Activated CD4-positive, alpha-beta T cell treated with anti-CD3 and anti-CD28 coated beads for 24 hours (primary cell): ENCODE measurements around the gene ASNSD1.
"Not testable (repeated sequence)": the region's sequence is repeated elsewhere in the genome, so short reads cannot be mapped to it uniquely, and the experiment has no call there.

Experiments used
- DNase-seq, 2 donors: peaks; one replicate each; pipeline ENCODE4 v3.0.0-alpha.2; 2020; ENCODE audit warnings: low read depth in 2 of 2

ASNSD1 gene

DNA sequence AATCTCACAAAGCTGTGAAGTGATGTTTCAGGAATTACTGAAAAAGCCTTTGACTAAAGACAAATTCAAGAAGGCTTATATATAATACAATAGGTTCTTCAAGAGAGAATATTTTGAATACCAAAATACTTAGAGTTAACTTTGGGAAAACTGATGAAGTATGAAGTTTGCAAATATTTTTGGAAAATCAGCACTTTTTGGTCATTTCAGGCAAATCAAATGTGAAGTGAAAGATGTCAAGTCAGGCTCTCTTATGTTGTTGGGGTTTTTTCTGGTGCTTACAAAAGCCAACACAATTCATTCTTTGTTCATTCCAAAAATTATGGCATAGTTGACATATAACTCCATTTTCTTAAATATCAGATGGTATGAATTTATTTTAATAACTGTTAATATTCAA, 14.7 kb upstream of the ASNSD1 start:
- DNase-seq, result no peak

- DNase-seq, result no peak
Observed at GRCh38 chr2:189648846-189649509, 12.3 kb upstream of the ASNSD1 start.

DNA sequence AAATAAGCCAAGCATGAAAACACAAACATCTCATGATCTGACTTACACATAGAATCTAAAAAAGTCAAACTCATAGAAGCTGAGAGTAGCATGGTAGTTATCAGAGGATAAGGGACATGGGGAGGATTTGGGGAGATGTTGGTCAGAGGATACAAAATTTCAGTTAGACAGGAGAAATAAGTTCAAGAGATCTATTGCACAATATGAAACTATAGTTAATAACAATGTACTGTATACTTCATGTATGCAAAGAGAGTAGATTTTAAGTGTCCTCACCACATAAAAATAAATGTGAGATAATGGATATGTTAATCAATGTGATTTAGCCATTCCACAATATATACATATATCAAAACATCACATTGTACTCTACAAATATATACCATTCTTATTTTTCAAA, 10.0 kb upstream of the ASNSD1 start:
- no peak for DNase-seq

- DNase-seq, result not testable (repeated sequence)
Observed at GRCh38 chr2:189653464-189653863, 7.8 kb upstream of the ASNSD1 start.

DNA sequence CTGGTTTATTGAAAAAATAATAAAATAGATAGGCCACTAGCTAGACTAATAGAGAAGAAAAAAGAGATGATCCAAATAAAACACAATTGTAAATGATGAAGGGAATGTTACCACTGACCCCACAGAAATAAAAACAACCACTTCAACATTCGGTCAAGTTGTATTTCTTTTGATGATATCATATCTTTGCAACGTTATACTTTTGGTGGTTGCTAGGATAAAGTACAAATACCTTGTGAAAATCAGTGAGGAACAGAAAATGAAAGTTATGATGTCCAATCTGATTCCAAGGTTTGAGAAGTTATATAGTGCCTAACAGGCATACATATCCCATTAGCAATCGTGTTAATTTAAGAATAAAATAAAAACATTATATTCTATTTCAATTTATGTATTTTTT, 6.6 kb upstream of the ASNSD1 start:
- no peak for DNase-seq

GRCh38 chr2:189657867-189658266, 3.4 kb upstream of the ASNSD1 start:
- no peak for DNase-seq

DNA sequence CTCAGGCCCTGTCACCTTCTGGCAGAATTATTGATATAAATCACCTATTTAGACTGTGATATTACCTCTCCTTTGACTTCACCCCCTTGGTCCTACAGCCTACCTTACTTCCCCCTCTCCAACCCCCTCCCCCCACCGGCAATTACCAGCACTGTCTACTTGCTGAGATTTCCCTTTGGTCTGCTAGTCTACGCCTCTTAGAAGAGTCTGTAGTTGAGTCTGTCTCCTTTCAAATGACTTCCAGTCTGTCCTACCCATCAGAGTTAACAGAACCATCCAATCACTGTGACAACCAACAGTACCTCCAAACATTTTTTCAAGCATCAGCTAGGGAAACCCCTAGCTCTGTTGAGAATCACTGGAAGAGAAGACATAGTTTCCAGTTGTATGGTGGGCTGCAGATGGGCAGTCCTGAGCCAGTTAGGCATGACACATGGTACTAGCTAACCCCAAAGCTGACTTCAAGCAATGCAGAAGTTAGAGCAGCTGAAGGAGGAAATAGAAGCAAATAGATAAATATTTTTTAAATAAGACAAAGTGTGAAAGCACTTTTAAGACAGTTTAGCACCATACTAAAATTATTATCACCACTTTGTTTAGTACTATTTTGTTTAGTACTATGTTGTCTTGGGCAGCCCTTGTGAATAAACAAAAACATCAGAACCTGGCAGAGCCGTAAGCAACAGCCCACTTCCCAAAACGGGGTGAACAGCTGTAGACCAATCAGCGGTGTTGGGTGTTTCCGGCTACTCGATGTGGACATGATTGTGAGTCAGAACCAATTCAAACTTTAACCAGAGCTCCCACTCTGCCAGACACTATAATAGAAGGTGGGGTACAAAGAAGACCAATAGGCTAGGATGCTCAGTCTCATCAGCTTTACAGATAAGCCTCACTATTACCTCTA, 2.7 kb upstream of the ASNSD1 start:
- DNase-seq, result no peak

DNA sequence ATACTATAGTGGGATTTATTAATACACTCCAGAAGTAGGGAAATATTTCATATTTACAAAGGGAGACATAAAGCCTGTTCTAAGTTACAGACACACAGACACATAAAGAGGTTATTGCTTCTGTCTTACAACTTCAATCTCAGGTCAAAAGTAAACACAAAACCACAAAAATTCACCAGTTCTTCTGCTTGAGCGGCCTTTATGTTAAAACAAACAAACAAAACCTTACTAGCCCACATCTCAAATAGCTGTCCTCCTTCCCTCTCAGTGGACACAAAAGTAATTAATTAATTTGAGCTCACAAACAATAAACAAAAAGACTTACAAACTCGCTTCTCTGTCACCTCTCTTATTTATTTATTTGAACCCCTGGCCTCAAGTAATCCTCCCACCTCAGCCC, 1.5 kb upstream of the ASNSD1 start:
- no peak for DNase-seq

DNA sequence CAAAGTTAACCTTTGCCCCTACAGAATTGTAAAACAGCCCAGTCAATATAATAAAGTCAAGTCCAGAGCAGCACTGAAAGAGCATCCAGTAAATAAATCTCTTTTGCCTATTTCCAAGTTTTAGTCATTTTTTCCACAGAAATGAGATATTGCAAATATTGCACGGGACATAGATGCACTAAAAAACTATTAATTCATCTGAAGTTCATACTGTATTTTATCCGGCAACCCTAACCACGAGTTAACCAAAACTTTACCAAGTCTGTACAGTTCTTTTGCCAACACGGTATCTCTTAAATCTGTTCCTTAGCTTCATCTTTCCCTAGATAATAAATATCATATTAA, 484 bp upstream of the ASNSD1 start:
- DNase-seq, result no peak

DNA sequence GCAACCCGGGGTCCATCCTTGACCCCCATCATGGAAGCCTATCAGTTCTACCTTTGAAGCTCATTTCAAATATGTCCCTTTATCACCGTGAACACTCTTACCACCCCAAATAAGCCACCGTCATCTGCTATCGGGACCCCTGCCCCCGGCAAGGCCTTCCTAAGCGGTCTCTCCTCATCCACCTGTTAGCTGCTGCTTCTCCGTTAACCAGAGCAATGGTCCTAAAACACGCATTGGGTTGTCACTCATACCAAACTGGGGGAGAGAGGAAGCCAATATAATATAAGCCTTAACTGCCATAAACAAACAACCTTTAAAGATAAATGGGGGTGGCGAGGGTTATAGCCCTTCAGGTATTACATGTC, 680 bp downstream of the ASNSD1 start:
- DNase-seq, result no peak

DNA sequence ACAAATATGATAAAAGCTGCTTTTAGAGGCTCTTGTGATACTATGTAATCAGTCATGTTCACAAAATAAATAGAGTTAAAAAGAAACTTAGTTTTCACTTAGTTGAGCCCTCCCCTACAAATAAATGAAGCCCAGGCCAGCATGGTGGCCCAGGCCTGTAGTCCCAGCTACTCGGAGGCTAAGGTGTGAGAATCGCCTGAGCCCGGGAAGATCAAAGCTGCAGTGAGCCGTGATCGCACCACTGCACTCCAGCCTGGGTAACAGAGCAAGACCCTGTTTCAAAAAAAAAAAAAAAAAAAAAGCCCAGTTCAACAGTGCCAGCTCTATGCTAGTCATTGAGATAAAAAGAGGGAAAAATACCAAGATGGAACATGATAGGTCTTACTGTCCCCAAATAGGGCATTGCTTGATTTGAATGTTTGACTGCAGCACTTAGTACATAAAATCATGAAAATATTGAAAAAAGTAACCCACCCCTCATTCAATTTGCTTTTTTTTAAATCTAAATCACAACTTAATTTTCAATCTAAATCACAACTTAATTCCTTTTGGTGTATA, 1.5 kb downstream of the ASNSD1 start:
- no peak for DNase-seq

- not testable (repeated sequence) for DNase-seq
Observed at GRCh38 chr2:189663319-189663718, 2.1 kb downstream of the ASNSD1 start.

DNA sequence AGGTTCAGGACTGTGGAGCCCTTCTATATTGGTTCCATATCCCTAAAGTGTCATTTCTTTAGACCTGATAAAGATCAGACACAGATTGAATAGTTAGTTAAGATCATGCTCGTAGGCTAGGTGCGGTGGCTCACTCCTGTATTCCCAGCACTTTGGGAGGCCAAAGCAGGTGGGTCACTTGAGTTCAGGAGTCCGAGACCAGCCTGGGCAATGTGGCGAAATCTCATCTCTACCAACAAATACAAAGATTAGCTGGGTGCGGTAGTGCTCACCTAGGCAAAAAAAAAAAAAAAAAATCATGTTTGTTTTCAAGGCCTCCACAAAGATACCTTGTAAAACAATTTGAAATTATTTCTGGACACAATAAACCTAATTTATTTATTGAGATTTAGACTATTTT, 8.7 kb downstream of the ASNSD1 start:
- no peak for DNase-seq

DNA sequence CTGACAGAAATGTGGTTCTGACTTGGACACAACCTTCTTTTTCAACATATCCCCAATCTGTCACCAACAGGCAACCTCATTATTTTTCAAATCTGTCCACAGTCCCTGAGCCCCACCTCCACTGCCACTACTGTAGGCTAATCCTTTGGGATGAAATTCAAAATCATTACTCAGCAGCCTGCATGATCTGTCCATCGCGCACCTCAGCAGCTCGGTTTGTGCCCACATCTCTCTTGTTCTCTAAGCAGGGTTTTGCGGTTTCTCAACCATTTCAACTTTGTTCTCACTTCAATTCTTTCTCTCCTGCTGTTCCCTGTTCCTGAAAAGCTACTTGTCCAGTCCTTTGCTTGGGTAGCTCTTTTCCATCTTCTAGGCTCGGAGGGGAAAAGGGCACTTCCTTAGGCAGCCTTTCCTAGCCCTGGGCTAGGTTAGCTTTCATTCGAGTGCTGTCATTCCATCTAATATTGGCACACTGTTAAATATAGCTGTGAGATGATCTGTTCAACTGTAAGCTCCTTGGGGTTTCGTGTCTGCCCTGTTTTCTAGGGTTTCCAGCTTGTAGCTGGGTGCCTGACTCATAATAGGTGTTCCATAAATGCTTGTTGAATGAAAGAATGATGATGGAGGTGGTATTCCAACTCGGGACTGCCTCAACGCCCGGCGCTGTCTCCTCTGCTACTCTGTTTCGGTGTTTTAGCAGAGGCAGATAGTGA, 12.6 kb downstream of the ASNSD1 start:
- no peak for DNase-seq

DNA sequence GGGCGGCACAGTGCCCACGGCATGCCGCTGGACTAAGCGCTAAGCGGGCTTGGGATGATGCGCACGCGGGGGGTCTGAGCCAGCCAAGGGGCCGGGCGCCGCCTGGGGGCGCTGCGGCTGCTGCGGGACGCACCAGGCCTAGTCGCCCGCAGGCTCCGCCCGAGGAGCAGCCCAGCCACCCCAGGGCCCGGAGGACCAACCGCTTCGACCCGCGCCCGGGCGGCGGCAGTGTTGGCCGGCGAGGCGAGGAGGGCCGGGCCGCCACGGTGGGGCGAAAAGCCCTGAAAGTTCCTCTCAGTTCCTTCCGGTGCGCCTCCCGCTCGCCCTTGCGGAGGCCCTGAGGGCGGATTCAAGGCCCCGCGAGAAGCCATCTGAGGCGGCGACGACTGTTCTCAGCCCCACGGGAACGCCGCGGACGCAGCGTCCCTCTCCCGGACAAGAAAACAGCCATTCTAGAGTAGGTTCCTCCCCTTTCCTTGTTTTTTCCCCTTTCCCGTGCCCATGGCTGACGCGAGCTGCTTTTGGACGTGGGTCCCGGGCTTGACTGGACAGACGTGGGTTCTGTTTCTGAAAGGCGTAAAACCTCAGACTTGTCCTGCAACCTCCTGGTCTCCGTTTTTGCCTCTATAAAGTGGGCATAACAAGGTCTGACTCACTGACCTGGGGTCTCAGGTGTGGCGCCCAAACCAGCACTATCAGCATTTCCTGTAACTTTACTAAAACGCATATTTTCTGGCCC, 13.3 kb downstream of the ASNSD1 start, which contains the start of gene ANKAR:
ANKAR (plus strand) TSS at position 297 of the 739 bp plus-strand sequence. CDS start 1,821 bp downstream, outside the sequence.
- DNase-seq, result peak; percentile 63 to 67

GRCh38 chr2:189676471-189676870, 15.2 kb downstream of the ASNSD1 start:
- no peak for DNase-seq

GRCh38 chr2:189679226-189679625, 18.0 kb downstream of the ASNSD1 start:
- DNase-seq, result no peak

- DNase-seq, result no peak
Observed at GRCh38 chr2:189681203-189681602, 19.9 kb downstream of the ASNSD1 start.

DNA sequence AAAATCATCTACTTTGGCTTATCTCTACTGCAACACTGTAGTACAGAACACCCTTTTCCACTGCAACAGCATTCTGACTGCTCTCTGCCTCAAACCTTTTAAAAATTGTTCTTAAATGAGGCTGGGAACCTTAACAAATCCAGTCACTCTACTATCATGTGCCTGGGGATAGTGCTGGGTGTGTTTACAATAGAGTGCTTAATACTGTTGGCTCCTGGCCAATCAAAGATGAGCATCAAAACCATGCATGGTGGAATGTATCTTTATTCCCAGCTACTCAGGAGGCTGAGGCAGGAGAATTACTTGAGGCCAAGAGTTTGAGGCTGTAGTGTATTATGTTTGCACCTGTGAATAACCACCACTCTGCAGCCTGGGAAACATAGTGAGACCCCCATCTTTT, 20.6 kb downstream of the ASNSD1 start:
- no peak for DNase-seq

- no peak for DNase-seq
Observed at GRCh38 chr2:189683348-189683747, 22.1 kb downstream of the ASNSD1 start.

DNA sequence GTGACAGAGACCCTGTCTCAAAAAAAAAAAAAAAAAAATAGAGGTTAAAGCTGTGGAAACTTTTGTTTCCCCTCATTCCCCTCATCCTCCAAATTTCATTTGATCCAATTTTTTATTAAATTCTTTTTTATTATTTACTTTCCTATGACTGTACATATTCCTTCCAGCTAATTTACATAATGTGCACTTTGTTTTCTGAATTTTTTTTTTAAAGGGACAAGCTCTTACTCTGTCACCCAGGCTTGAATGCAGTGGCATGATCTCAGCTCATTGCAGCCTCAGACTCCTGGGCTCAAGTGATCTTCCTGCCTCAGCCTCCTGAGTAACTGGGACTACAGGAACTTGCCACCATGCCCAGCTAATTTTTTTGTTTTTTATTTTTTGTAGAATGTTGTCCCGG, 23.6 kb downstream of the ASNSD1 start:
- DNase-seq, result no peak
